ENCODE data around the gene PLEKHG1.

PLEKHG1 gene

DNA sequence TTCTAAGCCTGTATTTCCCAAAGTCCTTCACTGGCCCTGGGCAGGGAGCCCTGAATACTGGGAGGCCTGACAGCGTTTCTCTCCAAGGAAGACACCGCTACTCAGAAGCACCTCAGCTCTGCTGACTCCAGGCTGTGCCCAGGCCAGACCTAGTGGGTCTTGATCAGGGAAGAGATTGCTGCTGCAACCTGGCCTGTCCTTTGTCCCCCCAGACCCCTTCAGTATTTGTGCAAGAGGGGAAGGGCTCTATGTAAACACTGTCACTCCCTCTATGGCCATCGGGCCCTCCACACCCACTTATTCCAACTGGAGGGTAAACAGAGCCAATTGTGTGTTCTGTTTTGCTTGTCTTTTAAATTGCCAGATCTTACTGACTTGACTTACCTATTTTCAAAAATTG lies 20.6 kb downstream of the PLEKHG1 start:
- no peak for DNase-seq (ENCODE audit: low spot score)

DNA sequence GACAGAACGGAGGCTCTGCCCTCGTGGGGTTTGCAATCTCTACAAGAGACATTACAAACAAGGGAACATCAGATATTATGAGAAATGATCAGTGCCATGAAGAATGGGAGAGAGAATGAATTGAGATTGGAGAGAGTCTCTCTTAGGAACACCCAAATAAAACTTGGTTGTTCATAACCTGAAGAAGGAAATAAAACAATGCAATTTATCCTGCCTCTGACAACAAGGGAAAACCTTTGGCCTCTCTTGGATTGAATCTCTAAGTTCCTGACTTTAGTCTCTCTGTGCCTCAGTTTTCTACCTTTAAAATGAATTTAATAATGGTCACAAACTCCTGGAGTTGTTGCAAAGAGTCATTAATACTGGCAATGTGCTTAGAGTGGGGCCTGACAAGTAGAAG lies 21.1 kb downstream of the PLEKHG1 start:
- DNase-seq (ENCODE audit: low spot score), result no peak

DNA sequence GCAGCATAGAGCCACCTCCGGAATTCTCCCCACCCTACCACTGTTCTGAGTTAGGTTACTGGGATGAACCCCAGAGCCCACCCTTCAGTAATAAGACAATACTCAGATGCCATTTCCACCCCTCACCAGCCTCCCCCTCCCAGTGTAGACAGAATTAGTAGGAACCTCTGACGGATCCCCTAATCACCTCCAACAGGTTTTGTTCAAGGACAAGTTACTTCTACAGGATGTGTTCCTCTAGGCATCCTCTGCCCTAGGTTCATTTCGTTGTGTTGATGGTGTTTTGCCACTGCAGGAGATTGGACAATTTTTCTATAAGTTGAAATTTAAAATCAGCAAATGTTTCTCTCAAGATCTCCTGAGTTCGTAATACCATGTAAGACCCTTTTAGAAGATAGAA lies 22.8 kb downstream of the PLEKHG1 start:
- DNase-seq (ENCODE audit: low spot score), result no peak

DNA sequence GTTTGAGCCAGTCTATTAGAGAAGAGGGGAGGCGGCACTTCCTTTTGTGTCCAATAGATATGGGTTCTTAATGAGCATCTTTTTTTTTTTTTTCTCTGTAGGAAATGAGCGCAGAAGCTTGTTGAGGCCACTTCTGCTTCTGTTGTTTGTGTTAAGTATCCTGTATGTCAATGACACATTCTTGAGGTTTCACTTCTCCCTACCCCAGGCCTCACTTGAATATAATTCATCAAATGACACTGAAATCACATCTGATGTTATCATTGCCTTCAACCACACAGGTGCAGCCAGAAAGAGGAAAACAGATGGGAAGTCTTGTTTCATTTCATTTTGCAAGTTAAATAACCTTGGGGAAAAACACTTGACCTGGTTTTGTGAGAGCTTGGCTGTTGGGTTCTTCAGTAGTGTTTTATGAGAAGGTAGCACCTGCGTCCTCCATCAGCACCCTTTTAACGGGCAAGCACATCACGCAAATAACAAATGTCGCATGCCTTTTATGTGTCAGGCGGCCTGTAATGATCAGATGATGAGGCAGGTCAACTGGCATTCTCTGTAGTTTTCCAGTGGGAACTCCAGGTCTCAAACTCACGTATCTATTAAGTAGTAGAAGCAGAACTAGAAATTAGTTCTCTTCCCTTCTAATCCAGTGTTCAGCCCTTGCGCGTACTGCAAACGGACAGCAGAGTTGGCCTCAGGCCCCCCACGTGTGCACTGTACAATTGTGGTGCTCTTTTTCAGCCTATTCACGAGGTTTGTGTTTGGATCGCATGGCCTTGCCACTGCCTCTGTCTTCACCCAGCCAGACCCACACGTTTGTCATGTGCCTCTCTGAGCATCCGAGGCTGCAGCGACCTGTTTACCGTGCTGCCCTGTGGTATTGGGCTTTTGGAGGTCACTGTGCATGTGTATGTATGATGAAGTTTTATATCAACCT lies 23.5 kb downstream of the PLEKHG1 start:
- DNase-seq (ENCODE audit: low spot score), result no peak

DNA sequence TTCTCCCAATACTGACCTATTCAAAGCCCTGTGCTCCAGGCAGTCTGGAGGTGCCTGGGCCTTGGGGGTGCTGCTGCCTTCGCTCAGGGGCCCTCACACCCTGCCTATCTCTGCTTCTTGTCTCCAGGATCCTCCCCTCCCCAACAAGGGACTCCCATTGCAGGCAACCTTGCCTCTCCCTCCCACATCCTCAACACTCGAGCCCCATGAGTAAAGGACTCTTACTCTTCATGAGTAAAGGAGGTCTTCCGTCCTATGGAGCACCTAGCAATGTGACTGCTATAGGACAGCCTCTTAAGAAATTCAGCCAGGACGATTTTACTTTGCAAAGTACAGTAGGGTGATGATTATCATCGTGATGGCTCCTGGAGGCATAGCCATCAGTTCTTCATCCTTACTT lies 24.5 kb downstream of the PLEKHG1 start:
- DNase-seq (ENCODE audit: low spot score), result no peak

DNA sequence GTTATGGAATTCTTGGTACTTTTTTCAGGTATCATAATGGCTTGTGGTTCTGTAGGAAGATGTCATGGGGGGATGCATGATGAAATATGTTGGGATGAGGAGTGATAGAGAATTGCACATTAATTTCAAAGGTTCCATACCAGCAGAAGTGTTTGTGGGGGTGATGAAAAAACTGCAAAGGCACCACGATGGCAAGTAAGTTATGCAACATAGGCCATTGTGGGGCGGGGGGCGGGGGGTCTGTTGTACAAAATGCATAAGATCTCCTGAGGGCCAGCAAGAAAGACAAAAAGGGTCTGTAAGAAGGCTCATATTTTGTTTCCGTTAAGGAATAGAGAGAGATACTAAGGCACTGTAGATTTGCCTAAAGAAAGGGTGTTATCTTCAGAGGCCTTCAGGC lies 26.2 kb downstream of the PLEKHG1 start:
- DNase-seq (ENCODE audit: low spot score), result no peak

DNA sequence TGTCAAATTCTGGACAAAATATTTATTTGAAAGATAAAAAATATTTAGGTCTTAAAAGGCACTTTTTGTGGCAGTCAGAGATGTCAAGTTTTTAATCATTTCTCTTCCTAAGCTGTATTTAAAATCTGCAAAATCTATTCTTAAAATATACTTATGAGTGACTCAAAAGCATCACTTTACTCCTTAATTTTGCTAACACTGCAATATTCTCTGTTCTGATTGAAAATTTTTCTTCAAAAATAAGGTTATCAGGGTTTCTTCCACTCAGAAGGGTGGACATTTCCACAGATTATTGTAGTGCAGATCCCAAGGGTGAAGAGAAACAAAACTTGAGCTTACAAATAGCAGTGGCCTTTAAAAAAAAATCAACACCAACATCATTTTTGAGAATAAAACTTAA lies 27.5 kb downstream of the PLEKHG1 start:
- no peak for DNase-seq (ENCODE audit: low spot score)

DNA sequence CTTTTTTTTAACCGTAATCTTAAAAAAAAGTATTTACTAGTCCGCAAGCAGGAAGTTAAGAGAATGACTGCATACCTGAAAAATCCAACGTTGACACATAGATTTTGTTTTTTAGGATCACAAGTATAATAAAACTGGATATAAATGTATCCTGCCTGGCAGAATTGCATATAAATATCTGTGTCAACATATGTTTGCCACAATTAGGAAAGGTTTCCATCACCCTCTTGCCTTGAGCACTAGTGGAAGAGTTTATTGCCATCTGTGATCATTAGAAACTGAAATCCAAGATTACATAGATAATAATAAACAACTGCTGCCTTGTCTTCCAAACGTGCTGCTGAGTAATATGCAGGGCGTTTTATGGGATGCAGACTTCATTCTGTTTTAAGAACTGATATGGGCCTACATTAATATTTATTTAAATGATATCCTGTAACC lies 27.9 kb downstream of the PLEKHG1 start:
- no peak for DNase-seq (ENCODE audit: low spot score)

DNA sequence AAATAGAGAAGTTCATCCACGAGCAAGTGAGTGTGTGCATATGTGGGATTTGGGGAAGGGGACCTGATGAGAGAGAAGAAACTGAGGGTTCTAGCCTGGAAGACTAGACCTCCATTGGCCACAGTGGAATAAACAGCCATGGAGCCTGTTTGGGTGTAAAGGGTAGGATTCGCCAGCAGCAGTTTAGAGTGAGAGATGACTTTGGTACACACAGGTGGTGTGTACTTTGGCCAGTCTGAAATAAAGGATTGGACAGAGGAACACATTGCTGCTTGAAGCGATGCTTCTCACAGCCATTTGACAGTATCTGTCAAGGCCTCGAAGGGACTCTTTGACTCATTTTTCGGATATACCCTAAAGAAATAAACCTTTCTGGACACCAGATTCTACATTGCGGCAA lies 29.2 kb downstream of the PLEKHG1 start:
- no peak for DNase-seq (ENCODE audit: low spot score)

DNA sequence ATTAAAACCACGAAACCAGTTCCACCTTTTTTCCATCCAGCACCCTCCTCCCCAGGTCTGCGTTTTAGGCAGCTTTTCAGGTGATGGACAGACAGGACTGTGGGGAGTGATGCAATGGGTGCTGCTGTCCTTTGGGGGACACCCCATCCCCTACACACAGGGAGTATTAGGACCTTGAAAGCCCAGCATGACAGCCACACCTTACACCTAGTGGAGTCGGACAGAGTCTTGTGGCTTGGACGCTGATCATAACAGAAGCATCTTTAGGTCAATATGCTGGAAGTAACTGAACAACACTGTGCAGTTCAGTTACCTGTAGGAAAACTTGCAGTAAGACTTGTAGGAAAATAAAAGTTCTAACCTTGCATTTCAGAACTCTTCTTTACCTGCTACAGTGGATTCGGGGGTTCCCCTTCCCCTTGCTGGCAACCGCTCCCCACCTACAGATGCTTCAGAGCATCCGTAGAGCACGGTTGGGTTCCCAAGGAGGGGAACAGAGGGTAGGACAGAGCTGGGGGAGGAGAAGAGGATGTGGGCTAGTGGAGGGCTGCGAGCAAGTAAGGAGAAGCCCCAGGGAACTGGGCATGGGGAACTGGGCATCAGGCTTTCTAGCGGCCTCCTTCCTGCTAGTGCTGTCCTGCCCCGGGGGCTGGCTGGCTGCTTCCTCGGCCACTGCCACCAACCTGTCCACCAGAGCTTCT lies 31.7 kb downstream of the PLEKHG1 start:
- no peak for DNase-seq (ENCODE audit: low spot score)

DNA sequence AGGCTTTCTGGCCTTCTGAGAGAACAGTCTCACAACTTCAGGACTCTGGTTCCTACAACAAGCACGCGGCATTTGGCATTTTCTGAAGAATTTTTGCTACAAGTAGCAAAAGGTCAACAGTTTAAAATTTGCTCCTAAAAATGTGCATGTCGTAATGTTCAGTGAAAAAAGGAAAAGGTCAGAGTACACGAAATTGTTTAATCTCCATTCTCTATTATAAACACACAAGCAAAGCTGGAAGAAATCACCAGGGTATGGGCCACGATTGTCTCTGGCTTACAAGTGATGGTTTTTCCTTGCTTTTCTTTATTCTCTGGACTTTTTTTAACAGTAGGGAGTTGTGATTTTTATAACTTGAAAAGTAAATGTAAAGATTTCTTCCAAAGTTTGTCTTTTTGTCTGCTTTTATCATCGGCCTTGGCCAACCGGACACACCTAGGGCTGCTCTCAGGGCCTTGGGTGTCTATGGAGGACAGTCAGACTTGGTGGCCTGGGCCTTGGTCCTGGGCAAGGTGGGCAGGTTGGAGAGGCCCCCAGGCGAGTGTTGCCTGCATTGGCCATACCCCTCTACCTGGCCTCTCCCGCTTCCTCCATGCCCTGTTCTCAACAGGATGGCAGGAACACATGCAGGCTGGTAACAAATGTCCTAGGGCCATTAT lies 32.4 kb downstream of the PLEKHG1 start:
- DNase-seq (ENCODE audit: low spot score), result no peak

DNA sequence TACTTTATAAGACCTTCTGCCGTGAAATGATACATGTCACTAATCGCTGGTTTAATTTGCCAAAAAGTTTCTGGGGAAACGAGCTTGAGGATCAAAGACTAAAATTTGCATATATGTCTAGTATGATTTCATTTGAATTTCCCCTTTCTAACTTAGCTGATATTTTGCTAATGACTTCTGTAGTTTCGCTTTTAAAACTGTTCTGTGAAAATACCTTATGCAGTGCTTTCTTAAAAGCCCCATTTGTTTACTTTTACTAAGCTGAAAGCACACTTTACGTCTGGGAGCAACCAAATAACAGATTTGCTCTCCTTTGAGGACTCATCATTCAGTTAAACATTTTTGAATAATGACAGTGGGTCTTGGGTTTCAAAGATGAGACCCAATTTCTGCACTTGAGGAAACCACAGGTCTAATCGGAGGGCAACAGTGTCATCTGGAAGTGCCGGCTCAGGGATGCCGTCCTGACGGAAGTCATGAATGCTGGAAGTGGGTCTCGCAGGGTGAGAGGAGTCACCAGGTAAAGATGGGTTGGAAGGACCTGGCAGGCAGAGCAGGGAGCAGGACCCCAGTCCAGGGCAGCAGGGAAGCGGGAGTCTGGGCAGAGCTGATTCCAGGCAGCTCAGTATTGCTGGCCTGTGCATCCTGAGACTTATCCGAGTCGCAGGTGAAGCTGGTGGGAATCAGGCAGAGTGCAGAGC lies 33.2 kb downstream of the PLEKHG1 start:
- no peak for DNase-seq (ENCODE audit: low spot score)

DNA sequence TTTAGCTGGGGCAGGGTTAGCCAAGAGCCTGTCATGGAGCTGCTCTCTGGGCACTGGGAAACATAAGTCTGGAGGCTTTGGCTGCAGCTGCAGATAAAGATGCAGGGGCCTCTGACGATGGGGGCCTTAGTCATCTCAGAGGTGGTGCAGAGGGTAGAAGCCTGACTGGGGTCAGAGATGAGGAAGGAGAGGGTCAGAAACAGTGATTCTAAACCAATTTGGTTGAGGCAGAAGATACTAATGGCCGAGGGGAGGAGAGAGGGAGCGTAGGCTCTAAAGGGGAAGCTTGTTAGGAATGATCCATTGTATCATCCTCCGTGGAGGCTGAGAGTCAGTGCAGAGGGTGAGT lies 33.8 kb downstream of the PLEKHG1 start:
- DNase-seq (ENCODE audit: low spot score), result no peak

DNA sequence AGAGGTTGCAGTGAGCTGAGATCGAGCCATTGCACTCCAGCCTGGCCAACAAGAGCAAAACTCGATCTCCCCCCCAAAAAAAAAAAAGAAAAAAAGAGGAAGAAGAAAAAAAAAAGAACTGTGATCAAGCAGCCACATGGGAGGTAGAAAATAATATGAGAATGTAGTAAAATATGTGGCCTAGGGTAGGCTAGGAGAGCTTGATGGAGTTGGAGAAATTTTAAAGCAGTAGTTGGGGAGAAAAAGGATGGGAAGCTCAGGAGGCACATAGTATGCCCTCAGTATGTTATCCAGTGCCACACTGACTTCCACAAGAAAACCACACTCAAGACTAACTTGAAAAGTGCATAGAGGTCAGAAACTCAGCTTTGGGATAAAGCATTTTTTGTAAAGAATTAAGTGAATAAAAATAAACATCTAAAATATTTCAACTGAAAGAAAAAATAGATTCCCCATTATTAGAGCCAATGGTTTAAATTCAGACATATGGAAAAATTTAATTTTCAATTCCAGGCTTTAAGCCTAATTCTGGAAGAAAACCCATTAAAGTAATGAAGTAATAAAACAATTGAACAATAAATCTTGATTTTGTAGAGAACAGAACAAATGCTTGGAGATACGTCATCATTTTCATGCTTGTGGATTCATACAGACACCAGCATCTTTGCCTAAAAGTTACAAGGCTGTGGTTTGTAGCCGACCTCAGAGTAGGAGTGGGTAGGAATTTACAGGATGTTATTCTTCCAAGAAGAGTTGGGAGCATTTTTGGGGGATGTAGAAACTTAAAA lies 34.7 kb downstream of the PLEKHG1 start:
- DNase-seq (ENCODE audit: low spot score), result no peak

DNA sequence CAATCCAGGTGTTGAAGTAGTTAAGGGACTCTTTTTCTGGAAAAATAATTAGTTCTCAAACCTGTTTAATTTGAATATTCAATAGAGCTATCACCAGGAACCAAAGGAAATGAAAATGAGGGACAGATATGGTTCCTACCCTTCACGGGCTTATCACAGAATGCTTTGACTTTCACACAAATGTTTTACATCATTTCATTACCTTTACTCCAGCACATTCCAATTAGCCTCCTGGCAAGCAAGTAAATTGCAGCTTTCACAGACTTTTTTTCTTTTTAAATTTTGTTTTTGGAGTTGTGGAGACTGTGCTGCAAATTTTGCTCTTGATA lies 35.2 kb downstream of the PLEKHG1 start:
- no peak for DNase-seq (ENCODE audit: low spot score)

DNA sequence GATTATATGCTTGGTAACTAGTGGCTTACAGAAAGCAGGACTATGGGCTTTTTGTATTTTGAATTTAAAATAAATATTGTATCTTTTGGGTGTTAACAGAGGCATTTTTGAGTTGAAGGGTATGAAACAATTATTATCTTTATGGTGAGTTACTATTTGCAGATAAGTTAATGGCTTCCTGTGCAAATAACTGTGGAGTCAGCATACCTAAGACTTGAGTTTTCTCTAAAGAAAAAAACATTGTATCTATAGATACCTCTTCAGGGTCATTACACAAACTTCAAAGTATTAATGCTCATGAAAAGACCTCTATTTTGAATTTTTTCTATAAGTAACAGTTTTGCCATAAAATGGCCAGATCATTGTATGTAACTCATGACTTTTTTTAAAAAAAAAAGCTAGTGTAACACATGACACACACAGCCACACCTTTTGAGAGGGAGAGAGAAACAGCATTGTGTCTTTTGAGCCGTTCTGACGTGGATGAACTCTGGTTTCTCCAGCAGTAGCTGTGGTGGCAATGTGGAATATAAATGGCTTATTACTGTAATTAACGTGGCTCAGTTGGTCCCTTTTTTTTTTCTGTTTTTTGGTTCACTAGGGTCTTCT lies 36.3 kb downstream of the PLEKHG1 start:
- no peak for DNase-seq (ENCODE audit: low spot score)

DNA sequence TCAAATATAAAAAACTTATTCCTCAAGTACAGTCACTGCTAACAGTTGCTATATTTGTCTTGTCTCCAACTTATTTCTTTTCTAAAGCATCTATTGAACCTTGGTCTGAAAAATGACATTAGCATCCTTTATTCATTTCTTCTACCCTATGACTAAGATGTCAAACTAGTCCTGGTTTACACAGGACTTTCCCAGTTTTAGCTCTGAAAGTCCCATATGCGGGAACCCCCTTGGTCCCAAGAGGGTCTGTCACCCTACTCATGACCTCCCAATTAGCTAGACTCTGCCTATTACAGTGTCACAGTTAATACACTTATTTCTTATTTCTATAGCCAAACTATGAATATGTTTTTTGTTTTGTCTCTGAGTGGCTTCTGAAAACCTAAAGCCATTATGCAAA lies 37.1 kb downstream of the PLEKHG1 start:
- DNase-seq (ENCODE audit: low spot score), result no peak

DNA sequence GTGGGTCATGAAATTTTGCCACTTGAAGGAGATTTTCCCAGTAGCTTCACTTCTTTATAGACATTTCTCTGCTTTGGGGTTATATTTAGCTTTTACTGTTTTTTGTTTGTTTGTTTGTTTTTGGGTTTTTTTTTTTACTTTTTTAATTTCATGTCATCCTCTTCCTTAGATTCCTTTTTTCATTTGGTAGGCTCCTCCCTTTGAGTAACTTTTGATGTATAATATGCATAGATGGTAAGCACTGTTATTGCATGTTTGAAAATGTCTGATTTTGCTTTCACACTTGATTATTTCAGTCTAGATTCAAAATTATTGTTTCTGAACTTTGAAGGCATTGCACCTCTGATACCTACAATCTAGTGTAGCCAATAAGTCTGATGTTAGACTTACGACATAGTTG lies 37.6 kb downstream of the PLEKHG1 start:
- DNase-seq (ENCODE audit: low spot score), result no peak

DNA sequence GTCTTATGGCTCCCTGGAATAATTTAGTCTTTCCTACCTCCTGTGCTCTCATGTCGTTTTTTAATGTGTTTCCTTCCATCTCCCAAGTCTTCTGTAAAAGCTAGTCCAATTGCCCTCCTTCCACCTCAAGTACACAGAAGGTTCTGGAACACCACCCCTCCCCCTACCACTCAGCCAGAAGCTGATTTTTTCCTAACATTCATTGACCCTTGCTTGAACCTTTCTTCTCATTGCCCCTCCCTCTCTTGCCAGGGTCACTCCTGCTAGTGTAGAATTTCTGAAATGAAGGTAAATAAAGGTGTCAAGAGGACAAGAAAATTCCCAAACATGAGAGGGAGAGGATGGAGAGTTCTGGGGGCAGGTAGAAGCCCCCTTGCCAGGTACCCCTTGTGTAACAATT lies 38.6 kb downstream of the PLEKHG1 start:
- DNase-seq (ENCODE audit: low spot score), result no peak

DNA sequence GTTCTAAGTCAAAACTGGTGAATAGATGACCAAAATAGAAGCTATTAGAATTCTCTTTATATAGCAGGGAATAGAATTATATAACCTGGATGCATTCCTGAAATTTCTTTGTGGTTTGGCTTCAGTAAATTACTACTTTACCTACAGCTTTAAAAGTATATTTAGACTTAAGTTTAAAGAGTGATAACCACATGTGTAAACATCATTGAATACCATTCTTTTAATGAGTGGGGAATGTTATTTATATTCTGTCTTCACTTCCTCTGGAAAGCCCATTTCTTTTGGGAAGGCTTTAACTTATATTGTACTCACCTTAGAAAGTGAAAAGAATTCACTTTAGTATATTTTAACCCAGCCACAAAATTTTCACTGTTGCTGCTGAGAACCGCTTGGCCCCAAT lies 39.1 kb downstream of the PLEKHG1 start:
- DNase-seq (ENCODE audit: low spot score), result no peak

DNA sequence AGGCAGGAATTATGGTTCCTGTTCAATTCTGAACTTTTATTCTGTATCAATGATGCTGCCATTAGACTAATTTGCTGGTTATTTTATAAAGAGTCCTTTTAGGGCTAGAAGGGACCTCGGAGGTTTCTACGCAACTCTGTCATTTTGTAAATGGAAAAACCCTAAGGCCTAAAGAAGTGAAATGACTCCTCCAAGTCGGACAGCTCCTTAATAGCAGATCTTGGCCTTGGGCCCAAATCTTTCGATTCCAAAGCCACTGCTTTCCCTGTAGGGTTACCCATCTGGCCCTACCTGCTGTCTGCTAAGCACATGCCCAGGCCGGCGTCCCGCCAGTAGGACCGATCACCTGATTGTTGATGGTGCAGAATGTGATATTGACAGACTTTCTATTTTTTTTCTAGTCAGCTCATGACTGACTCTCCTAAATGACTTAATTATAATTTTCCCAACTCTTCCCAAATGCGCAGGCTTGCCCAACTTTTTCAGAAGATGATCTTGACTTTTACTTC lies 40.2 kb downstream of the PLEKHG1 start:
- DNase-seq (ENCODE audit: low spot score), result no peak

All from HuH-7 (cell line).